DND-41 (cell line): ENCODE measurements around the gene CDC42EP2.

ENCODE experiments used
- CTCF ChIP-seq: IDR thresholded peaks from 2 replicates; pipeline ENCODE4 v1.5.1; 2012; ENCODE audit warnings: borderline replicate concordance, low read length, moderate library complexity, mild to moderate bottlenecking; ENCODE audit not compliant: poor library complexity, severe bottlenecking; ENCODE audit errors: extremely low read depth
- EZH2 ChIP-seq: IDR thresholded peaks from 3 replicates; pipeline ENCODE4 v1.6.1; 2012; ENCODE audit warnings: borderline replicate concordance, low read depth, mild to moderate bottlenecking, moderate library complexity, low read length, inconsistent platforms; ENCODE audit not compliant: severe bottlenecking

- TF ChIP-seq CTCF (no peak), EZH2 (no peak)
These were observed 5.9 kb downstream of the CDC42EP2 start for GRCh38 chr11:65320386-65321075.
